Measurements from ENCODE around the gene BRIP1.

Gene BRIP1

GRCh38 chr17:61631800-61632199, 231.5 kb downstream of the BRIP1 start:
- no peak for TF ChIP-seq GATA2 (IDR thresholded peaks at IDR 0.05; ENCODE audit: low read depth, low read length)
- TF ChIP-seq GATA3 (IDR thresholded peaks at IDR 0.05; ENCODE audit: low read depth, low read length), result no peak
